RCC 7860 (cell line): ENCODE results near the gene LPAR3.
"Not testable (repeated sequence)": the region's sequence is repeated elsewhere in the genome, so short reads cannot be mapped to it uniquely, and the experiment has no call there.

ENCODE experiments used
- DNase-seq: peaks from one replicate; pipeline ENCODE4 v3.0.0-alpha.2; 2015; ENCODE audit warnings: low spot score
- FAIRE-seq: peaks from 2 replicates; lab custom pipeline; 2012; peaks lifted over from hg19 to GRCh38; lab: Jason Lieb, UNC

The LPAR3 gene

GRCh38 chr1:84892705-84893618 lies at the start of gene LPAR3:
TSS of gene LPAR3 (minus strand) at chr1:84893206. CDS start at chr1:84866120, 27,086 bp downstream.
- no peak for FAIRE-seq
- no peak for DNase-seq

DNA sequence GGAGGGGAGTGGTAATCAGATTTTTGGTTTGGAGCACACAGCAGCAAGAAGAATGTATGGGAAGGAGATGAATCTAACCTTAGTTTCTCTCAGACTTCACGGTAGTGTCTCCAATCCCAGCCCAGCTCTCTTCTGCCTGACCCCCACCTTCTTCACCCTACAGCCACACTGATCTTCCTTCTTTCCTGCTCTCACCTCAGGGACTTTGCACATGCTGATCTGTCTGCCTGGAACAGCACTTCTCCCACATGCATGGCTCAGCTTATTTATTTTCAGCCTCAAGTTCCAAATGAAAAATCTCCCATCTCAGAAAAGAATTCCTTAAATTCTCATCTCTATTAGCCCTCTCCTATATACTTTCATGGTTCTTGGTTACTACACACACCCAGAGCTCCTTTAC lies 48.8 kb upstream of the LPAR3 start:
- FAIRE-seq (no peak), DNase-seq (no peak)

GRCh38 chr1:84940481-84940880 lies 47.5 kb upstream of the LPAR3 start:
- DNase-seq (no peak), FAIRE-seq (no peak)

- no peak for FAIRE-seq
- DNase-seq: no peak
Observed at GRCh38 chr1:84939761-84940160, 46.8 kb upstream of the LPAR3 start.

GRCh38 chr1:84939151-84939550 lies 46.1 kb upstream of the LPAR3 start:
- DNase-seq (no peak), FAIRE-seq (no peak)

GRCh38 chr1:84936116-84936810 lies 43.3 kb upstream of the LPAR3 start:
- peak; percentile 44 for DNase-seq
- FAIRE-seq: peak; percentile 69

- FAIRE-seq (no peak), DNase-seq (no peak)
Observed at GRCh38 chr1:84933011-84933611, 40.1 kb upstream of the LPAR3 start.

- DNase-seq: no peak
- FAIRE-seq: no peak
Observed at GRCh38 chr1:84930831-84931230, 37.8 kb upstream of the LPAR3 start.

DNA sequence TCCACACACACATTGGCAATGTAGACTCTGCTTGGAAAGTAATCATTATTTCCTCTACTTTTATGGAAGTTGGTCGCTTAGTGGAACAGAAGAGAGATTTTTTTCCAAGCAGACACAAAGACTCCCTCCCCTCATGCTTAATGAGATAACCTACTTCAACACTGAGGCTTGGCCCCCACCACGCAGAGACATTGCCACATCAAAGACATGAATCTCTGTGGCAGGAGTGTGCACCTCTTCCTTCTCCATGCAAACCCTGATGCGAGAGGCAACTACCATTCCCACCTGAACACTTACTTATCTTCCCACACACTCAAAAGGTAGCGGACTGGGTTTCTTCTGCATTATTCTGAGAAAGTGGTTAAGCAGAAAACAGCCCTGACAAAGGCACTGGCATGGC lies 37.3 kb upstream of the LPAR3 start:
- FAIRE-seq: no peak
- no peak for DNase-seq

GRCh38 chr1:84929581-84929980 lies 36.6 kb upstream of the LPAR3 start:
- FAIRE-seq: no peak
- no peak for DNase-seq

DNA sequence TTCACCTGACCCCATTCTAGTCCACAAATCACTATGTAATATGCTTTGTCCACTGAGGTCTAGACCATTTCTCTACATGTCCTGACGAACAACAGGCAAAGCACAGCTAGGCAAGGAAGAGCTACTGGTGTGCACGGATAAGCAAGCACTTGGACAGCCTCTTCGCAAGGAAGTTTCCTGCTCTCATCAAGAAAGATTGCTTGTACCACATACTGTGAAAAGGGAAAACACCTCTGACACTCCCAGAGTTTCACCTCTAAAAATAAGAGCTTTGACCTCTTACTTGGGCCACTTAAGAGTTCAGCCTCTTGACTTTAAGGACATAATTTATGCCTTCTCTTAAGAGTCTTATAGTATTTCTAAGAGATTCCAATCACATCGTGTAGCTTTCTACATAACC lies 36.0 kb upstream of the LPAR3 start:
- no peak for FAIRE-seq

GRCh38 chr1:84923317-84923716 lies 30.3 kb upstream of the LPAR3 start:
- DNase-seq (no peak), FAIRE-seq (no peak)

More for the DNA sequence above, 36.0 kb upstream of the LPAR3 start:
- DNase-seq: no peak

DNA sequence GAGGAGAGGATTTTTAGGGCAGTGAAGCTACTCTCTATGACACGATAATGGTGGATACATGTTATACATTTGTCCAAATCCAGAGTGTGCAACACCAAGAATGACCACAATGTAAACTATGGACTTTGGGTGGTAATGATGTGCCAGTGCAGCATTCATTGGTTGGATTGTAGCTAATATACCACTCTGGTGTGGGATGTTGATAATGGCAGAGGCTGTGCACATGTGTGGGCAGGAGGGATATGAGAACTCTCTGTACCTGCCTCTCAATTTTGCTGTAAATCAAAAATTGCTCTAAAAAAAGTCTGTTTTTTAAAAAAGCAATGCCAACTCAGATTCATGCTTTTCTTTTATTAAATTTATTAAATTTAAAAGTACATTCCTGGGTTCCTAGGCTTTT lies 27.2 kb upstream of the LPAR3 start:
- DNase-seq: no peak
- no peak for FAIRE-seq

DNA sequence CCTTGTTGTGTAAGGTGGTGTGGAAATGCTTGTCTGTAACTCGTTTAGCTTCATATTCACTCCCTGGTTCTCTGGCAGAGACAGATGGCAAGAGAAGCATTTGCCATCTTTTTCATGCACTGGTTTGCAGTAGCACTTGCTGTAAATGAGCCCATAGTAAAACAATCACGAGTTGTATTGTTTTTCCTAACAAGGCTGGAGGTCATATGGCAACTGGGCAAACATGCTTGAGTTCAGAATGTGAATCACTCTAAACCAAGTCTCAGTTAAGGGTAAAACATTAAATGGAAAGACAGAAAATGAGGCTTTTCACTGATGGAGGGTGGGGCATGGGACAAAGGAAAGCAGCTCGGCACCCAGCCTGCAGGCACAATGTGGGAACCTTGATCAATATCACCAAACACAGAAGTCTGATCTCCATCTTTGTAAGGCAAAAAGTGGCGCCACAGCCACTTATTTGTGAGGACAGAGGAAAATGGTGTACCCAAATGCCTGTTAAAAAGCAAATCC lies 26.5 kb upstream of the LPAR3 start:
- no peak for DNase-seq
- no peak for FAIRE-seq

DNA sequence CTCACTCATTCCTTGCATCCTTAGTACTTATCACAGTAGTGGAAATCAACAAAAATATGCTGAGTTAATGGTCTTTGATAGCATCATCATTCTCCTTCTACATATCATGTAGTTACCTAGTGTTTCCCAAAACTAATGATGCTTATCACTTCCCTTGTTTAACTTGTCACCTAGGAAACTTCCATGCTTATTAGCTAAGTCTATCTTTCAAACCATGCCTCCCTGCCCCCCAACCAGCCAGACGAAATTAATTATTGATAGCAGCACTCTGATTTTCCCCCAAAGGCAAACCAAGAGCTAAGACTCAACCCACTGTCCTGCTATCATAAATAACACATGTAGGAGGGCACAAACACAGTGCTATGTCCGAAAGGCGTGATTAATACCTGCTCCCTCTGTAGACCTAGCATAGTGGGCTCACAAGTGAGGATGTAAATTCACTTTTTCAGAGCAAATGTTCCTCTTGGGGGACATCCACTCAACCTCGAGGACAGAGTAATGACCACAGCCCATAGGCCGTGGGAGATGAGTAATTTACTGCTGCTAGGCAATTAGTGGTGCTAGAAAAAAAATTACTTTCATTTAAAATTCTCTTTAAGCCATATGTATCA lies 25.8 kb upstream of the LPAR3 start:
- FAIRE-seq (no peak), DNase-seq (peak; percentile 45)

- FAIRE-seq (no peak), DNase-seq (no peak)
Observed at GRCh38 chr1:84916897-84917296, 23.9 kb upstream of the LPAR3 start.

GRCh38 chr1:84913555-84913892 lies 20.5 kb upstream of the LPAR3 start:
- peak; percentile 97 for FAIRE-seq
- peak; percentile 87 for DNase-seq

GRCh38 chr1:84912726-84913554 lies 19.9 kb upstream of the LPAR3 start:
- FAIRE-seq: no peak
- peak; percentile 19 for DNase-seq

DNA sequence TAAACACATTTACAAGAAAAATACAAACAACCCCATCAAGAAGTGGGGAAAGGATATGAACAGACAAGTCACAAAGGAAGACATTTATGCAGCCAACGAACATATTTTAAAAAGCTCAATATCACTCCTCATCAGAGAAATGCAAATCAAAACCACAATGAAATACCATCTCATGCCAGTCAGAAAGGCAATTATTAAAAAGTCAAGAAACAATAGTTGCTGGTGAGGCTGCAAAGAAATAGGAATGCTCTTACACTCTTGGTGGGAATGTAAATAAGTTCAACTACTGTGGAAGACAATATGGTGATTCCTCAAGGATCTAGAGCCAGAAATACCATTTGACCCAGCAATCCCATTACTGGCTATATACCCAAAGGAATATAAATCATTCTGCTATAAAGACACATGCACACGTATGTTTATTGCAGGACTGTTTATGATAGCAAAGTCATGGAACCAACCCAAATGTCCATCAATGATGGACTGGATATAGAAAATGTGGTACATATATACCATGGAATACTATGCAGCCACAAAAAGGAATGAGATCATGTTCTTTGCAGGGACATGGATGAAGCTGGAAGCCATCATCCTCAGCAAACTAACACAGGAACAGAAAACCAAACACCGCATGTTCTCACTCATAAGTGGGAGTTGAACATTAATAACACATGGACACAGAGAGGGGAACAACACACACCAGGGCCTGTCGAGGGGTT lies 15.9 kb upstream of the LPAR3 start:
- not testable (repeated sequence) for FAIRE-seq

More for the DNA sequence above, 15.9 kb upstream of the LPAR3 start:
- DNase-seq: not testable (repeated sequence)
